Heart left ventricle (tissue), 16 donors: ENCODE data around the gene NFILZ. TPM values are rescaled to one million over a fixed set of nuclear protein-coding genes. Genes with fewer than 3 reads are reported as not detected.
A peak's percentile ranks its signal among the peaks of the same experiment; 100 is the strongest.
"Not testable (repeated sequence)": the region's sequence is repeated elsewhere in the genome, so short reads cannot be mapped to it uniquely, and the experiment has no call there.

ENCODE experiments used
- ATAC-seq, 4 donors: fragments of 200-7000 bp; cut with Tn5 transposase; one replicate each; pipeline ENCODE4 v1.9.1; 2020 to 2022; ENCODE audit warnings: moderate library complexity in 4 of 4, mild to moderate bottlenecking in 3 of 4, moderate number of reproducible peaks in 1 of 4
- DNase-seq, 5 donors: peaks; one replicate each; pipeline ENCODE4 v3.0.0-alpha.2; 2020
- H3K27ac ChIP-seq, 12 donors: fragments of 200-600 bp; sonication (generic) in 4 of 12; one replicate each; pipeline versions ENCODE4 v1.5.0 to v1.8.0; 2016 to 2022; ENCODE audit warnings: mild to moderate bottlenecking in 2 of 12
- H3K27me3 ChIP-seq, 9 donors: fragments of 200-600 bp; sonication (generic) in 2 of 9; one replicate each; pipeline versions ENCODE4 v1.5.1 to v1.8.0; 2016 to 2022; ENCODE audit warnings: mild to moderate bottlenecking in 3 of 9
- H3K36me3 ChIP-seq, 9 donors: fragments of 200-600 bp; sonication (generic) in 2 of 9; one replicate each; pipeline versions ENCODE4 v1.5.0 to v1.8.0; 2018 to 2022; ENCODE audit warnings: mild to moderate bottlenecking in 2 of 9
- H3K4me1 ChIP-seq, 12 donors: fragments of 200-600 bp; sonication (generic) in 4 of 12; one replicate each; pipeline versions ENCODE4 v1.5.0 to v1.8.0; 2016 to 2022; ENCODE audit warnings: mild to moderate bottlenecking in 3 of 12
- H3K4me3 ChIP-seq, 12 donors: fragments of 200-600 bp; sonication (generic) in 4 of 12; one replicate each; pipeline versions ENCODE4 v1.5.0 to v1.8.0; 2017 to 2022; ENCODE audit warnings: mild to moderate bottlenecking in 9 of 12, moderate library complexity in 4 of 12
- H3K9me3 ChIP-seq, 12 donors: fragments of 200-600 bp; sonication (generic) in 4 of 12; one replicate each; pipeline versions ENCODE4 v1.5.0 to v1.8.0; 2016 to 2022; ENCODE audit warnings: mild to moderate bottlenecking in 1 of 12
- POLR2A ChIP-seq, 2 donors: fragments of 450-650 bp; IDR thresholded peaks; one replicate each; pipeline ENCODE4 v1.6.1; 2017; ENCODE audit warnings: antibody characterized with exemption in 2 of 2, mild to moderate bottlenecking in 2 of 2, moderate library complexity in 2 of 2
- WGBS, 4 donors: extraction: QIAGEN DNeasy Blood & Tissue Kit in 2 of 4; methylation state at CpG; one replicate each; pipeline versions ENCODE4 v1.1.5 to v1.1.7; 2013 to 2018; 5-methylcytosine and 5-hydroxymethylcytosine counted together
- intact Hi-C, 10 donors: fragments of 100-400 bp; cut with DNase I; formaldehyde crosslinking; loops; one replicate each; pipeline versions ENCODE4 v1.11.1 to v1.14.2; 2022
- polyA plus RNA-seq, 2 donors: library from polyadenylated mRNA; stranded (reverse); fragments of 200-250 nt; gene quantifications; one replicate each; pipeline ENCODE4 v1.2.3, GENCODE V29; 2013
- total RNA-seq, 9 donors: library from RNA; depleted of rRNA in 2 of 9; stranded (reverse); fragments of >200 nt in 2 of 9; fragmentation: NEBNext Ultra II Directional in 3 of 9; extraction: Animal tissue kit (Norgen Biotek cat#: 25700) in 3 of 9; gene quantifications; one replicate each; pipeline versions ENCODE4 v1.1.0 to v1.2.4, GENCODE V29; 2016 to 2023
- TF ChIP-seq, protein P1 (sequence below), 12 donors: fragments of 200-600 bp; sonication (generic) in 4 of 12; IDR thresholded peaks; one replicate each; pipeline versions ENCODE4 v1.5.0 to v1.8.0; 2018 to 2022; ENCODE audit warnings: antibody characterized with exemption in 12 of 12, mild to moderate bottlenecking in 5 of 12
- donor health status: ischemic (EF 13 %, LVEDD 7.1; RV severe dilation, severe dysfunction).
- donor health status: healthy with polysubstance abuse.
- donor health status: DM: no; HTN: yes; CAD: no.
- donor health status: DM: no; HTN: no; CAD: no.
- donor health status: ischemic (EF 25% LVEDD 6.9; RV normal size, moderate dysfunction).
- donor health status: ischemic (EF 25% LVEDD 5.7; RV mildly dilated, moderate dysfunction).
- donor health status: healthy.
- donor health status: DM: yes; HTN: yes; CAD: no.
- donor health status: ischemic (EF 35%, LVEDD 5.7; RV mildly dilated, moderate dysfunction).
- donor health status: nonischemic (EF 11% LVEDD 7.7; RV severe dilation, severe dysfunction).
- donor health status: DM: yes; HTN: yes; CAD: no.
- donor health status: PGD.
- donor health status: ischemic (EF 29% LVEDD 5.4; RV normal size, mild dysfunction).
- donor health status: nonischemic (EF 23%, LVEDD 6.1; RV moderate dilation, normal function).

Gene NFILZ
- total and polyA plus RNA-seq, 11 donors: not detected

DNA sequence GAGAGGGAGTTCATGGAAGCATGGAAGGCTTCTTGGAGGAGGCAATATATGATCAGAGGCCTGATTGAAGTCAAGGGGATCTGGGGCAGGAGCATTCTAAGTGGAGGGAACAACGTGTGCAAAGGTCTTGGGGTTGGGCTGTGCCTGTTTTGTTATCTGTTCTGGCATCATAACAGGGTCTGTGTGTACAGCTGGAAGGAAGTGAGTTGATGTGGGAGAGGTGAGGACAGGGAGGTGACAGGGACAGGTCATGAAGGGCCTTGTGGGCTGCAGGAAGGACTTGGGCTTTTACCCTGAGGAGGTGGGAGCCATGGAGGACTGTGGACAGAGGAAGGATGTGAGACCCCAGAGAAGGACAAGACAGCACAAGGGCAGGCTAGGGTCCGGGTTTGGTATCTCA is 1.2 kb upstream of the NFILZ start:
- intact Hi-C loops: no loop called here
- H3K9me3 ChIP-seq: peaks cover 0 to 33% (median 0%) of the 10 kb centered on the region in 12 donors
- WGBS, 4 donors: 55 to 74% (median 62%) methylated on average over 2 of the region's 2 CpGs
- no peaks in the 10 kb centered on the region for H3K4me1 ChIP-seq
- ATAC-seq (no peak), DNase-seq (no peak)
- TF ChIP-seq, protein P1, sequence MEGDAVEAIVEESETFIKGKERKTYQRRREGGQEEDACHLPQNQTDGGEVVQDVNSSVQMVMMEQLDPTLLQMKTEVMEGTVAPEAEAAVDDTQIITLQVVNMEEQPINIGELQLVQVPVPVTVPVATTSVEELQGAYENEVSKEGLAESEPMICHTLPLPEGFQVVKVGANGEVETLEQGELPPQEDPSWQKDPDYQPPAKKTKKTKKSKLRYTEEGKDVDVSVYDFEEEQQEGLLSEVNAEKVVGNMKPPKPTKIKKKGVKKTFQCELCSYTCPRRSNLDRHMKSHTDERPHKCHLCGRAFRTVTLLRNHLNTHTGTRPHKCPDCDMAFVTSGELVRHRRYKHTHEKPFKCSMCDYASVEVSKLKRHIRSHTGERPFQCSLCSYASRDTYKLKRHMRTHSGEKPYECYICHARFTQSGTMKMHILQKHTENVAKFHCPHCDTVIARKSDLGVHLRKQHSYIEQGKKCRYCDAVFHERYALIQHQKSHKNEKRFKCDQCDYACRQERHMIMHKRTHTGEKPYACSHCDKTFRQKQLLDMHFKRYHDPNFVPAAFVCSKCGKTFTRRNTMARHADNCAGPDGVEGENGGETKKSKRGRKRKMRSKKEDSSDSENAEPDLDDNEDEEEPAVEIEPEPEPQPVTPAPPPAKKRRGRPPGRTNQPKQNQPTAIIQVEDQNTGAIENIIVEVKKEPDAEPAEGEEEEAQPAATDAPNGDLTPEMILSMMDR (IDR thresholded peaks at IDR 0.05): no peak
- TF ChIP-seq POLR2A (IDR thresholded peaks at IDR 0.05): no peak
- H3K27ac ChIP-seq: no peak overlapping the region
- no peaks in the 10 kb centered on the region for H3K27me3 ChIP-seq
- no peak overlapping the region for H3K4me3 ChIP-seq
- no peaks in the 10 kb centered on the region for H3K36me3 ChIP-seq

DNA sequence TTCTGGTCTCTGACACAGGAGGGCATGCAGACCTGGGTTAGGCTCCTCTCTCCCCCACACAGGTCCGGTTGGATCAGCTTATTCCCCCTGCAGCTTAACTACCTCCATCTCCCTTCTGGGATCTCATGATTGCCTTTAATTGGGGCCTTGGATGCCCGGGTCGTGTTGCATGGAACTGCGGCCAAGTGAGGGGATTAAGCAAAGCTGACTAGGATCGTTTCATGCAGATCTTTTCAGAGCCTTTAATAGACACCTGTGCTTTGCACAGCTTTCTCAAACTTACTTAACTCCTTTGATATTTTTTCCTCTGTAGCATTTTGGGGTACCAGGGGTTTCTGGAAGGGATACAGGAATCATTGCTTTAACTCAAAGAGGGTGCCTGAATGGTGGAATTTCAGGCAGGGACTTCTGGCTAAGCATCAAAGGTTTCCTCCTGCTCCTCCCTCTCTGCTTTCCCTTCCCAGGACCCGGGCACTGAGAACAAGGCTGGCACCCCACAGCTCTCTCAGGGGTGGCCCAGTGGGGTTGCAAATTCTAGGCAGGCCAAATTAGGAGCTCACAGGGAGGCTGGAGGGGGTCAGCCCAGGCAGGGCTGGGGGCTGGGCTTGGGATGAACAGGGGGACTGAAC is 477 bp downstream of the NFILZ start:
- H3K36me3 ChIP-seq: no peaks in the 10 kb centered on the region
- H3K4me3 ChIP-seq: no peak overlapping the region
- no peaks in the 10 kb centered on the region for H3K4me1 ChIP-seq
- intact Hi-C loops: no loop called here
- peak overlapping the region in 2 of 12 donors; percentile 18 to 24 for H3K27ac ChIP-seq
- no peak for TF ChIP-seq POLR2A (IDR thresholded peaks at IDR 0.05)
- TF ChIP-seq, protein P1 (IDR thresholded peaks at IDR 0.05): no peak
- H3K27me3 ChIP-seq: no peaks in the 10 kb centered on the region
- no peak for ATAC-seq
- no peak for DNase-seq
- 28 to 40% (median 39%) methylated on average over 6 of the region's 6 CpGs for WGBS, 4 donors
- H3K9me3 ChIP-seq: peaks cover 0 to 33% (median 0%) of the 10 kb centered on the region in 12 donors

DNA sequence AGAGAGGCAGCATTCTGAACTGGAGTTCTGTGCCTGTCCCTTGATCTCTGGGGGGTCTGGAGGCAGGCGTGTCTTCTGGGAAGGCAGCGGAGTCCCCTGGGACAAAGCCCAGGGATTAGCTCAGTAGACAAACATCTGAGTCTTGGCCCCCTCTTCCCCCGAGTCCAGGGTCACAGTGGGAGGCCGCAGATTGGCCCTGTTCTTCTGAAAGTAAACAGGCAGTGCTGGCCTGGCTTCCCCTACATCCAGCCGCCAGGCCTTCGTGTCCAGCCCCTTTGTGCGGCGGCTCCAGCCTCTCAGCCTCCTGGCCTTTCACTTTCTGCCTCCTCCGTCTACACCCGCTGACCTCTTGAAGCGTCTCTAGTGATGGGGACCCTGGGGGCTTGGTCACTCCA is 989 bp downstream of the NFILZ start:
- Histone ChIP-seq H3K4me3 (no peak overlapping the region), H3K36me3 (no peaks in the 10 kb centered on the region), H3K27me3 (no peaks in the 10 kb centered on the region), H3K9me3 (peaks cover 0 to 33% (median 0%) of the 10 kb centered on the region in 12 donors), H3K27ac (peak overlapping the region in 2 of 12 donors; percentile 18 to 24), H3K4me1 (no peaks in the 10 kb centered on the region)
- ATAC-seq (peak in 2 of 4 donors; percentile 59 to 60), DNase-seq (peak in 4 of 5 donors; percentile 38 to 66 (median 44))
- intact Hi-C loops: no loop called here
- 29 to 35% (median 33%) methylated on average over 10 to 11 of the region's 11 CpGs for WGBS, 4 donors
- TF ChIP-seq, protein P1 (IDR thresholded peaks at IDR 0.05): no peak
- no peak for TF ChIP-seq POLR2A (IDR thresholded peaks at IDR 0.05)

DNA sequence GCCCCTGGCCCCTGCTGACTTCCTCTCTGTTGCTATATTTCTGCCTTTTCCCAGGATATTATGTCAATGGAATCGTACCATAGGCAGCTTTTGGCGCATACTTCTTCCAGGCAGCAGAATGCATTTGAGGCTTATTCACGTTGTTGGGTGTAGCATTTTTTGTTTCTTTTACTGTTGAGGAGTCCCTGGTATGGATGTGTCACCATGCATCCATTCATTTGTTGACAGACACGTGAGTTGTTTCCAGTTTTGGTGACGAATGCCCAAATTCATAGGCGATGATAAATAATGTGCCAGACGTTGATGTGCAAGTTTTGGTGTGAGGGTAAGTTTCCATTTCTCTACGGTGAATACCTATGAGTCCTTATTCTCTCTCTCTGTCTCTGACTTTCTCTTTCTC is 5.0 kb downstream of the NFILZ start:
- H3K9me3 ChIP-seq: peaks cover 0 to 8% (median 0%) of the 10 kb centered on the region in 12 donors
- 78 to 82% (median 80%) methylated on average over 8 of the region's 8 CpGs for WGBS, 4 donors
- H3K4me1 ChIP-seq: peaks cover 0 to 25% (median 0%) of the 10 kb centered on the region in 12 donors
- intact Hi-C loops: no loop called here
- H3K27me3 ChIP-seq: peaks cover 0 to 4% (median 0%) of the 10 kb centered on the region in 9 donors
- TF ChIP-seq, protein P1 (IDR thresholded peaks at IDR 0.05): no peak
- no peak for TF ChIP-seq POLR2A (IDR thresholded peaks at IDR 0.05)
- DNase-seq (no peak), ATAC-seq (no peak)
- no peak overlapping the region for H3K4me3 ChIP-seq
- H3K27ac ChIP-seq: no peak overlapping the region
- H3K36me3 ChIP-seq: no peaks in the 10 kb centered on the region

DNA sequence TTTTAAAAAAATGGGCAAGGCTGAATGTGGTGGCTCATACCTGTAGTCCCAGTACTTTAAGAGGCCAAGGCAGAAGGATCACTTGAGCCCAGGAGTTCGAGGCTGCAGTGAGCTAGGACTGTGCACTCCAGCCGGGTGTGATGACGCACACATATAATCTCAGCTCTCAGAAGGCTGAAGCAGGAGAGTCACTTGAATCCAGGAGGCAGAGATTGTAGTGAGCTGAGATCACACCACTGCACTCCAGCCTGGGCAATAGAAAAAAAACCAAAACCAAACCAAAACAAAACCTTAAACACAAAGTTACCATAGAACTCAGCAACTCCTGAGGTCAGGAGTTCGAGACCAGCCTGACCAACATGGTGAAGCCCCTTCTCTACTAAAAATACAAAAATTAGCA is 6.6 kb downstream of the NFILZ start:
- DNase-seq, H3K4me3 ChIP-seq, ATAC-seq, H3K36me3 ChIP-seq, H3K27ac ChIP-seq, intact Hi-C loops, H3K27me3 ChIP-seq, H3K9me3 ChIP-seq: not testable (repeated sequence)
- H3K4me1 ChIP-seq: peaks cover 0 to 33% (median 0%) of the 10 kb centered on the region in 12 donors
- WGBS, 4 donors: 62 to 79% (median 74%) methylated on average over 4 of the region's 4 CpGs
